ENCODE data around the gene SLMAP.

DNA sequence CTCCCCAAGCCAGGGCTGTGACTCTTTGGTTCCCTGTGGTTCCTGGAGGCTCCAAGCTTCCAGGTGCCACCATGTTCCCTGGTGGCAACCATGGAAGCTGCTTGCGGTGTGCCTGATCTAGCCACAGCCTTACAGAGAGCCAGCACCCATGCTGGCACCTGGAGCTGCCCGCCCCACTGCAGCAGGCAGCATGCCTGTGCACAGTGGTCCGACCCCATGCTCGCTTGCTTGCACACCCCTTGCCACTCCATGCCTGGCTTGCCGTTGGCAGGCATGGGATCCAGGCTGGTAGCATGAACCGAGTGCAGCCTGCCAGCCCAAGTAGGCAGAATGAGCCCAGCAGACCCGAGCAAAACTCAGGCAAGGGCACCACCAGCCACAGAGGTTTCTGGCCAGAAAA is 53.9 kb downstream of the SLMAP start:
- TF ChIP-seq, protein P1, sequence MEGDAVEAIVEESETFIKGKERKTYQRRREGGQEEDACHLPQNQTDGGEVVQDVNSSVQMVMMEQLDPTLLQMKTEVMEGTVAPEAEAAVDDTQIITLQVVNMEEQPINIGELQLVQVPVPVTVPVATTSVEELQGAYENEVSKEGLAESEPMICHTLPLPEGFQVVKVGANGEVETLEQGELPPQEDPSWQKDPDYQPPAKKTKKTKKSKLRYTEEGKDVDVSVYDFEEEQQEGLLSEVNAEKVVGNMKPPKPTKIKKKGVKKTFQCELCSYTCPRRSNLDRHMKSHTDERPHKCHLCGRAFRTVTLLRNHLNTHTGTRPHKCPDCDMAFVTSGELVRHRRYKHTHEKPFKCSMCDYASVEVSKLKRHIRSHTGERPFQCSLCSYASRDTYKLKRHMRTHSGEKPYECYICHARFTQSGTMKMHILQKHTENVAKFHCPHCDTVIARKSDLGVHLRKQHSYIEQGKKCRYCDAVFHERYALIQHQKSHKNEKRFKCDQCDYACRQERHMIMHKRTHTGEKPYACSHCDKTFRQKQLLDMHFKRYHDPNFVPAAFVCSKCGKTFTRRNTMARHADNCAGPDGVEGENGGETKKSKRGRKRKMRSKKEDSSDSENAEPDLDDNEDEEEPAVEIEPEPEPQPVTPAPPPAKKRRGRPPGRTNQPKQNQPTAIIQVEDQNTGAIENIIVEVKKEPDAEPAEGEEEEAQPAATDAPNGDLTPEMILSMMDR (IDR thresholded peaks at IDR 0.05): no peak
- TF ChIP-seq POLR2A (IDR thresholded peaks at IDR 0.05) (no peak), POLR2AphosphoS5 (IDR thresholded peaks at IDR 0.05) (no peak)

All from prostate gland (tissue), 2 donors.